ENCODE data around the gene SIPA1L3. TPM values are rescaled to one million over a fixed set of nuclear protein-coding genes. Genes with fewer than 3 reads are reported as not detected.

The SIPA1L3 gene
- total and polyA plus RNA-seq, 2 experiments from 2014 or later, result 13.7 to 23.3 TPM

DNA sequence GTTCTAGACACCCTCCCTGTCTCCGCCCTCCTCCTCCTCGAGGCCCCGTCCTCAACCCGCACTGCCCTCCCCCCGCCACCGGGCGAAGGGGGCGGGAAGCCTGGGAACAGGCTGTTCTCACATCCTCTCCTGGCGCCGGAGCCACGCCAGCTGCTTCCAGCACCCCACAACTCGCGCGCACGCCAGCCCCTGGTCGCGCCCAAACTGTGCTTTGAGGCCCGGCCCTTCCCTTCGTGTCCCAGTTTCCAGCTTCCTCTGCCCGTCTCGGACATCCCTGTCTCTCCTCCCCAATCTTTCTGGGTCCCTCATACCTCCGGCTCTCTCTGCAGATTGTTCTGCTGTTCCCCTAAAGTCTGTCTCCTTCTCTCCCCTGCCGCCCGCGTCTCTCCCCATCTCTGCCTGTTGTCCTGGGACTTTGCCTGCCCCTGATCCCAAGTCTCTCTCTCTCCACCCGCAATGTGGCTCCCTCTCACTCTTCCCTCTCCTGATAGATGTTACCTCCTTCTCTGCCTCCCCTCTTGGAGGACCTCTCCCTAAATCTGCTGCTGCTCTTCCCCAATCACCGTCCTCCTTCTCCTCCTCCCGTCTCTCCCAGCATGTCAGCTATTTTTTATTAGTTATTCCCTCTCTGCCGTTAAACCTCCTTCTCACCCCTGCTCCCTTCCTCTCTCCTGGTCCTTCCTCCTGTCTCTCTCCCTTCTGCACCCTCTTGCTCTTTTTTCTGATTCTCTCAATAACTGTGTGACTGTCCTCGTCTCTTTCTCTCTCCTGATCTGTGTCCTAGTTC lies 302.9 kb downstream of the SIPA1L3 start:
- Histone ChIP-seq H3K27me3 (no peaks in the 10 kb centered on the region), H3K4me2 (peak overlapping the region; percentile 78), H3K4me3 (no peak overlapping the region), H2AFZ (no peak overlapping the region), H3K9me3 (ENCODE audit: low read depth) (no peaks in the 10 kb centered on the region), H3K36me3 (replicated peaks; ENCODE audit: insufficient read depth, low read depth) (no peaks in the 10 kb centered on the region), H3K27ac (peak overlapping the region; percentile 93), H3K9me2 (replicated peaks; ENCODE audit: insufficient read depth) (no peaks in the 10 kb centered on the region), H3K4me1 (ENCODE audit: insufficient read depth) (peaks cover 27% of the 10 kb centered on the region), H4K20me1 (ENCODE audit: insufficient read depth, poor library complexity, severe bottlenecking) (no peaks in the 10 kb centered on the region), H3K79me2 (no peaks in the 10 kb centered on the region)
- peak; percentile 84 for DNase-seq (ENCODE audit: low spot score)
- TF ChIP-seq EZH2 (IDR thresholded peaks at IDR 0.05; ENCODE audit: borderline replicate concordance) (no peak), EZH2phosphoT487 (IDR thresholded peaks at IDR 0.05; ENCODE audit: low read depth, severe bottlenecking, unreplicated experiment) (no peak)
- TF ChIP-seq, protein P1, sequence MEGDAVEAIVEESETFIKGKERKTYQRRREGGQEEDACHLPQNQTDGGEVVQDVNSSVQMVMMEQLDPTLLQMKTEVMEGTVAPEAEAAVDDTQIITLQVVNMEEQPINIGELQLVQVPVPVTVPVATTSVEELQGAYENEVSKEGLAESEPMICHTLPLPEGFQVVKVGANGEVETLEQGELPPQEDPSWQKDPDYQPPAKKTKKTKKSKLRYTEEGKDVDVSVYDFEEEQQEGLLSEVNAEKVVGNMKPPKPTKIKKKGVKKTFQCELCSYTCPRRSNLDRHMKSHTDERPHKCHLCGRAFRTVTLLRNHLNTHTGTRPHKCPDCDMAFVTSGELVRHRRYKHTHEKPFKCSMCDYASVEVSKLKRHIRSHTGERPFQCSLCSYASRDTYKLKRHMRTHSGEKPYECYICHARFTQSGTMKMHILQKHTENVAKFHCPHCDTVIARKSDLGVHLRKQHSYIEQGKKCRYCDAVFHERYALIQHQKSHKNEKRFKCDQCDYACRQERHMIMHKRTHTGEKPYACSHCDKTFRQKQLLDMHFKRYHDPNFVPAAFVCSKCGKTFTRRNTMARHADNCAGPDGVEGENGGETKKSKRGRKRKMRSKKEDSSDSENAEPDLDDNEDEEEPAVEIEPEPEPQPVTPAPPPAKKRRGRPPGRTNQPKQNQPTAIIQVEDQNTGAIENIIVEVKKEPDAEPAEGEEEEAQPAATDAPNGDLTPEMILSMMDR (IDR thresholded peaks at IDR 0.05; ENCODE audit: poor library complexity), result no peak
- WGBS (ENCODE audit: low lambda C conversion rate, missing lambda C conversion rate), result 8% methylated on average over 18 of the region's 30 CpGs

DNA sequence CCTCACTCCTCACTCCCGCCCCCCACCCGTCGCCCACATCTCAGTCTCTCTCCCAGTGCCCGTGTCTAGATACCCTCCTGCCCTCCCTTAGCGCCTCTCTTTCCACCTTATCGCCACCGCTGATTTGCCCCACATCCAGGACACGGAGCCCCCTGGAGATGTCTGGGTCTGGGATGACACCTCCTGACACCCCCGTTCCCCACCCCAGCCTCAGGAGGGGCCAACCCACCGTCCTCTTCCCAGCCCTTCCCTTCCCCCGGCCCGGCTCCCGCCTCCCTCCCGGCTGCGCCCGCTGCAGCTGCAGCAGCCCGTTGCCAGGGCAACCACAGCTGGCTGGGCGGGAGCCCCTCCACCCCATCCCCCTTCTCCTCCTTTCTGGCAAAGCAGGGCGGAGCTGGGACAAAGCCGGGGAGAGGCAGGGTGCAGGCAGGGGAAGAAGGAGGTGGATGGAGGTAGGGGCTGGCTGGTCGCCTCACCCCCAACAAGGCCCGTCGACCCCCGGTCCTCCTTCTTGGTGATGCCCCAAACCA lies 303.5 kb downstream of the SIPA1L3 start:
- peak overlapping the region; percentile 93 for H3K27ac ChIP-seq
- no peaks in the 10 kb centered on the region for H3K79me2 ChIP-seq
- H3K4me2 ChIP-seq, result peak overlapping the region; percentile 78
- no peaks in the 10 kb centered on the region for H3K27me3 ChIP-seq
- peak; percentile 91 for DNase-seq (ENCODE audit: low spot score)
- TF ChIP-seq, protein P1 (IDR thresholded peaks at IDR 0.05; ENCODE audit: poor library complexity), result no peak
- TF ChIP-seq EZH2 (IDR thresholded peaks at IDR 0.05; ENCODE audit: borderline replicate concordance), result peak; percentile 85
- H3K9me2 ChIP-seq (replicated peaks; ENCODE audit: insufficient read depth), result no peaks in the 10 kb centered on the region
- peaks cover 27% of the 10 kb centered on the region for H3K4me1 ChIP-seq (ENCODE audit: insufficient read depth)
- H4K20me1 ChIP-seq (ENCODE audit: insufficient read depth, poor library complexity, severe bottlenecking), result no peaks in the 10 kb centered on the region
- no peak overlapping the region for H2AFZ ChIP-seq
- H3K4me3 ChIP-seq, result peak overlapping the region; percentile 2
- no peaks in the 10 kb centered on the region for H3K9me3 ChIP-seq (ENCODE audit: low read depth)
- no peaks in the 10 kb centered on the region for H3K36me3 ChIP-seq (replicated peaks; ENCODE audit: insufficient read depth, low read depth)
- WGBS (ENCODE audit: low lambda C conversion rate, missing lambda C conversion rate), result 3% methylated on average over 18 of the region's 24 CpGs

DNA sequence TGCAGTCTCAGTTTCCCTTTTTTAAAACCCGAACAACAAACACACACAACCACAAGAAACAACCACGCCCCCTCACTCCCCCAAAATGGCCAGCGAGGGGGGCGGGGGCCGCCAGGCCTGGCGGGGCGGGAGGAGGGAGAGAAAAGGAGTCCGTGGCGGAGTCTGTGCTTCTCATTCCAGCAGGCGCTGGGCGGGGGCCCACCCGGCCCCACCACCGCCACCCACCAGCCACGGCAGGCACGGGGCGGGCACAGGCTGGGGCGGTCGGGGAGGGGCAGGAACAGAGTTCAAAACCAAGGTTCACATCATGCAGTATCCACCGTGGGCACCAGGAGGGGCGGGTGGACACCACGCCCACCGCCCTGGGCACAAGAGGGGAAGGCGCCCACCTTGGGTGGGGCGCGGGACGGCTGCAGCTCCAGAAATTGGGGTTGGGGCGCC lies 304.2 kb downstream of the SIPA1L3 start:
- peak overlapping the region; percentile 37 for H2AFZ ChIP-seq
- no peaks in the 10 kb centered on the region for H3K36me3 ChIP-seq (replicated peaks; ENCODE audit: insufficient read depth, low read depth)
- WGBS (ENCODE audit: low lambda C conversion rate, missing lambda C conversion rate), result 7% methylated on average over 9 of the region's 27 CpGs
- H3K27me3 ChIP-seq, result no peaks in the 10 kb centered on the region
- peak overlapping the region; percentile 78 for H3K4me2 ChIP-seq
- peaks cover 27% of the 10 kb centered on the region for H3K4me1 ChIP-seq (ENCODE audit: insufficient read depth)
- no peaks in the 10 kb centered on the region for H3K9me3 ChIP-seq (ENCODE audit: low read depth)
- DNase-seq (ENCODE audit: low spot score), result peak; percentile 70
- TF ChIP-seq EZH2phosphoT487 (IDR thresholded peaks at IDR 0.05; ENCODE audit: low read depth, severe bottlenecking, unreplicated experiment) (no peak), EZH2 (IDR thresholded peaks at IDR 0.05; ENCODE audit: borderline replicate concordance) (no peak)
- TF ChIP-seq, protein P1 (IDR thresholded peaks at IDR 0.05; ENCODE audit: poor library complexity), result no peak
- H3K4me3 ChIP-seq, result peak overlapping the region; percentile 2
- no peaks in the 10 kb centered on the region for H3K9me2 ChIP-seq (replicated peaks; ENCODE audit: insufficient read depth)
- peak overlapping the region; percentile 93 for H3K27ac ChIP-seq
- no peaks in the 10 kb centered on the region for H3K79me2 ChIP-seq
- no peaks in the 10 kb centered on the region for H4K20me1 ChIP-seq (ENCODE audit: insufficient read depth, poor library complexity, severe bottlenecking)
